Measurements from ENCODE around the gene OR6K3.

DNA sequence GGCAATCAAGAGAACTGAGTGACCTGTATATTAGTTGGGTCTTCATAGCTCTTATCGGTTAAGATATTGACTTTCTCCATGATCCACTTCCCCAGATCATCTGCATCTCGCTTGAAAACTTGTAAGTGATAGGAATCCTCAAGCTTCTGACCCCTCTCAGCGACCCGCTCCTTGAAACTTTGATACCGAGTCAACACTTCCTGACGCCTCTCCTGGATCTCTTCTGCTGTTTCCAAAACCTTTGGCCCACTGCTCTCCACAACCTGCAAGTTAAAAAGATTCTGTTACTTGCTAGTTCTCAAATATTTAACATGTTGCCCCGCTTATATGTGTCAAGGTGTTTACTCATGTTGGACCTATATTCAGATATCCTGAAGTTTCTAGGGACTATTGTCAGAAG, 35.4 kb downstream of the OR6K3 start:
- TF ChIP-seq, protein P1, sequence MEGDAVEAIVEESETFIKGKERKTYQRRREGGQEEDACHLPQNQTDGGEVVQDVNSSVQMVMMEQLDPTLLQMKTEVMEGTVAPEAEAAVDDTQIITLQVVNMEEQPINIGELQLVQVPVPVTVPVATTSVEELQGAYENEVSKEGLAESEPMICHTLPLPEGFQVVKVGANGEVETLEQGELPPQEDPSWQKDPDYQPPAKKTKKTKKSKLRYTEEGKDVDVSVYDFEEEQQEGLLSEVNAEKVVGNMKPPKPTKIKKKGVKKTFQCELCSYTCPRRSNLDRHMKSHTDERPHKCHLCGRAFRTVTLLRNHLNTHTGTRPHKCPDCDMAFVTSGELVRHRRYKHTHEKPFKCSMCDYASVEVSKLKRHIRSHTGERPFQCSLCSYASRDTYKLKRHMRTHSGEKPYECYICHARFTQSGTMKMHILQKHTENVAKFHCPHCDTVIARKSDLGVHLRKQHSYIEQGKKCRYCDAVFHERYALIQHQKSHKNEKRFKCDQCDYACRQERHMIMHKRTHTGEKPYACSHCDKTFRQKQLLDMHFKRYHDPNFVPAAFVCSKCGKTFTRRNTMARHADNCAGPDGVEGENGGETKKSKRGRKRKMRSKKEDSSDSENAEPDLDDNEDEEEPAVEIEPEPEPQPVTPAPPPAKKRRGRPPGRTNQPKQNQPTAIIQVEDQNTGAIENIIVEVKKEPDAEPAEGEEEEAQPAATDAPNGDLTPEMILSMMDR (IDR thresholded peaks at IDR 0.05), result no peak
- TF ChIP-seq POLR2A (IDR thresholded peaks at IDR 0.05), result no peak
